Activated CD4-positive, alpha-beta T cell treated with anti-CD3 and anti-CD28 coated beads for 36 hours (primary cell): ENCODE data around the gene FAM107B. TPM values are rescaled to one million over a fixed set of nuclear protein-coding genes. Genes with fewer than 3 reads are reported as not detected.
A peak's percentile ranks its signal among the peaks of the same experiment; 100 is the strongest.

ENCODE experiments used
- ATAC-seq: fragments of 200-7000 bp; cut with Tn5 transposase; one replicate; pipeline ENCODE4 v1.10.0; 2021; ENCODE audit warnings: mild to moderate bottlenecking, moderate library complexity
- CTCF ChIA-PET: fragments of 350-600 bp; sonication (Branson Sonifier 250); formaldehyde crosslinking; loops from one replicate; lab custom pipeline; 2021; ENCODE audit warnings: antibody characterized with exemption; lab: Charles Lee
- POLR2A ChIA-PET: fragments of 350-600 bp; sonication (Branson Sonifier 250); formaldehyde crosslinking; loops from one replicate; lab custom pipeline; 2021; ENCODE audit warnings: antibody characterized with exemption, inconsistent platforms; lab: Charles Lee
- DNase-seq: peaks from one replicate; pipeline ENCODE4 v3.0.0-alpha.2; 2020
- H3K27ac Mint-ChIP-seq: one replicate; pipeline ENCODE4 v1.8.0; 2021; ENCODE audit warnings: mixed read lengths
- H3K27me3 Mint-ChIP-seq: one replicate; pipeline ENCODE4 v1.8.0; 2021; ENCODE audit warnings: mixed read lengths
- H3K36me3 Mint-ChIP-seq: one replicate; pipeline ENCODE4 v1.8.0; 2021; ENCODE audit warnings: low read depth, mixed read lengths
- H3K4me1 Mint-ChIP-seq: one replicate; pipeline ENCODE4 v1.8.0; 2021; ENCODE audit warnings: mixed read lengths
- H3K4me3 Mint-ChIP-seq: one replicate; pipeline ENCODE4 v1.8.0; 2021; ENCODE audit warnings: mild to moderate bottlenecking, moderate library complexity, mixed read lengths
- H3K9me3 Mint-ChIP-seq: one replicate; pipeline ENCODE4 v1.8.0; 2021; ENCODE audit warnings: low read depth, mixed read lengths
- intact Hi-C, 2 experiments: fragments of 100-400 bp; cut with DNase I in 1 of 2; cut with micrococcal nuclease in 1 of 2; formaldehyde crosslinking; loops; one replicate each; pipeline versions ENCODE4 v1.14.2 to v1.15.1; 2022 to 2024; cut with DNase I, micrococcal nuclease
- total RNA-seq, 2 experiments: library from RNA; stranded (reverse); gene quantifications; one replicate each; pipeline ENCODE4 v1.2.3, GENCODE V29; 2021

The FAM107B gene
- total RNA-seq, 2 experiments from 2014 or later = 126 to 148 TPM

DNA sequence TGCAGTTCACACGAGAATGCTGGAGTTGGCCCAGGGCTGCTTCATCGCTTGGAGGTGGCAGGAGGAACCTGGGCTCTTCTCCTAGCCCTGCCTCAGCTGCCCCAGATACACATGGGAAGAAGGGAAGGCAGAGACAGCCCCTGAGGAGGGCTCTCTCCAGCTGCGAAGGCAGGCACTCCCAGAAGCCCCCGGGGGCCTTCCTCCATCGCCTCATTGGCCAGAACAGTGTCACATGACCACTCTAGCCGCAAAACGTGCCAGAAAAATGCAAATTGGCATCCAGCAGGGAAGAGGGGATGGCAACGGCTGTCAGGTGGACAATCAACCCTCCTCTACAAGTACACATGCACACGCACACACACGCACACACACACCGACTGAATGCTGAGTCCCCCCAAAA, 226.2 kb downstream of the FAM107B start:
- ChIA-PET CTCF (interaction anchor here (0.6 to 2.0 kb wide), 4 partner anchors 10 to 41 kb away, joined by 3 to 10 read pairs (median 4); no protein-coding TSS in a partner anchor), POLR2A (no interaction called here)
- Mint-ChIP-seq H3K4me3 (no peak overlapping the region), H3K4me1 (peaks cover 83% of the 10 kb centered on the region), H3K36me3 (peaks cover 54% of the 10 kb centered on the region), H3K27ac (no peak overlapping the region), H3K27me3 (no peaks in the 10 kb centered on the region), H3K9me3 (no peaks in the 10 kb centered on the region)
- DNase-seq (no peak), ATAC-seq (no peak)
- intact Hi-C loops = no loop called here

DNA sequence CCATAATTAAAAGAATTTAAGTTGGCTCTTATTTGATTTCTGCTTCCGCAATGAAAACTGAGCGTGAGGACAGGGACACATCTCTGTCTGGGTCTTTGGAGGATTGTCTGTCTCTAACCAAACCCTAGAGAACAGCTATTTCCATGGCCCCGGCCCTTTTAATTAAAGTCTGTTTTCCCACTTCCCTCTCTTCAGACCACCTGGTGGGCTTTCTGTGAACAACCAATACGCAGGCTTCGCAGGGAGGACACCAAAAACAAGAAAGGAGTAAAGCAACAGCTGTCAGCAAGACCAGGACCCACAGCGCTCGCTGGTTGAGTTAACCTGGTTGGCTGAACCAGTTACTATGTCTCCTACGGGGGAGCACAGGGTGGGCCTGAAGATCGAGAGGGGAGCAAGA, 226.9 kb downstream of the FAM107B start:
- Mint-ChIP-seq H3K27ac (peak overlapping the region; percentile 28), H3K9me3 (no peaks in the 10 kb centered on the region), H3K36me3 (peaks cover 48% of the 10 kb centered on the region), H3K4me3 (no peak overlapping the region), H3K27me3 (no peaks in the 10 kb centered on the region), H3K4me1 (peaks cover 83% of the 10 kb centered on the region)
- intact Hi-C loops = no loop called here
- DNase-seq (no peak), ATAC-seq (no peak)
- ChIA-PET CTCF (interaction anchor here (0.6 to 2.0 kb wide), 4 partner anchors 10 to 40 kb away, joined by 3 to 10 read pairs (median 4); no protein-coding TSS in a partner anchor), POLR2A (no interaction called here)

DNA sequence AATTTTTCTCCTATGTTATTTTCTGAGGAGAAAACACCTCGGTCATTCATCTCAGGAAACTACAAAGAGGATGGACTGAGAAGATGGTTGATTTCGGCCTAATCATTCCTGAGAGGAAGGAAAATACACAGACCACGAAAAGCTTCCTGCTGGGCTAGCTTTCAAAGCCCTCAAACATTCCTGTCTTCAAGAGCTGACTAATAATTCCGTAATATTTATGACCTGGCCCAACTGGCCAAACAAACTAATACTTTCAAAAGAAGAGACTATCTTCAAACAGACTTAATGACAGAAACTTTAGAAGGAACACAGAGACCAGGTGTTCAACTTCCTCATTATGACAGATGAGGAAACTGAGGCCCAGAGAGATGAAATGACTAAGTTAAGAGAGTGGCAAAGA, 228.9 kb downstream of the FAM107B start:
- ChIA-PET CTCF (interaction anchor here (0.6 to 1.8 kb wide), 7 partner anchors 13 to 171 kb away, joined by 3 to 6 read pairs (median 3); no protein-coding TSS in a partner anchor), POLR2A (no interaction called here)
- Mint-ChIP-seq H3K27me3 (no peaks in the 10 kb centered on the region), H3K4me3 (no peak overlapping the region), H3K9me3 (no peaks in the 10 kb centered on the region), H3K27ac (peak overlapping the region; percentile 66), H3K4me1 (peaks cover 79% of the 10 kb centered on the region), H3K36me3 (peaks cover 50% of the 10 kb centered on the region)
- DNase-seq = no peak
- intact Hi-C loops = no loop called here
- no peak for ATAC-seq

DNA sequence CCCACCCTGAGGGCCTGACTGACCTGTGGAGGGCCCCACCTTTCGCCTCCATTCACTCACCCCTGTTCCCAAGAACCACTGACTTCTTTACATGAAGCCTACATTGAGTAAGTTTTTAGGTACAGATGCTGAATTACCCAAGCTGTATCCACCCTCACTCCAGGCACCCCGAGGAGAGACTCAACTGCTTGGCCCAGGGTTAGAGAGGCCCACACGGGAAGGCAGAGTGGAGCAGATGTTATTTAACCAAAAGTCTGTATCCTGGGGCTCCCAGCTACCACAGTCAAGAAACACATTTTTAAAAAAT, 230.8 kb downstream of the FAM107B start:
- no peaks in the 10 kb centered on the region for H3K27me3 Mint-ChIP-seq
- intact Hi-C loops = loop anchor here (1.0 to 5.0 kb wide), 4 partner anchors 45 to 347 kb away; partner anchors contain the start of genes CDNF (in 1 of the 2), HSPA14 (in 1 of the 2) and MSANTD7 (in 1 of the 2)
- peaks cover 80% of the 10 kb centered on the region for H3K4me1 Mint-ChIP-seq
- POLR2A ChIA-PET = interaction anchor here (0.6 to 1.9 kb wide), 2 partner anchors 198 to 358 kb away, joined by 3 to 12 read pairs; no protein-coding TSS in a partner anchor
- no peaks in the 10 kb centered on the region for H3K9me3 Mint-ChIP-seq
- peaks cover 44% of the 10 kb centered on the region for H3K36me3 Mint-ChIP-seq
- CTCF ChIA-PET = interaction anchor here (0.8 to 2.4 kb wide), 20 partner anchors 9 to 348 kb away, joined by 3 to 26 read pairs (median 7); partner anchors contain the start of genes CDNF, HSPA14 and MSANTD7
- ATAC-seq (peak; percentile 3), DNase-seq (no peak)
- H3K4me3 Mint-ChIP-seq = peak overlapping the region; percentile 62
- peak overlapping the region; percentile 90 for H3K27ac Mint-ChIP-seq

DNA sequence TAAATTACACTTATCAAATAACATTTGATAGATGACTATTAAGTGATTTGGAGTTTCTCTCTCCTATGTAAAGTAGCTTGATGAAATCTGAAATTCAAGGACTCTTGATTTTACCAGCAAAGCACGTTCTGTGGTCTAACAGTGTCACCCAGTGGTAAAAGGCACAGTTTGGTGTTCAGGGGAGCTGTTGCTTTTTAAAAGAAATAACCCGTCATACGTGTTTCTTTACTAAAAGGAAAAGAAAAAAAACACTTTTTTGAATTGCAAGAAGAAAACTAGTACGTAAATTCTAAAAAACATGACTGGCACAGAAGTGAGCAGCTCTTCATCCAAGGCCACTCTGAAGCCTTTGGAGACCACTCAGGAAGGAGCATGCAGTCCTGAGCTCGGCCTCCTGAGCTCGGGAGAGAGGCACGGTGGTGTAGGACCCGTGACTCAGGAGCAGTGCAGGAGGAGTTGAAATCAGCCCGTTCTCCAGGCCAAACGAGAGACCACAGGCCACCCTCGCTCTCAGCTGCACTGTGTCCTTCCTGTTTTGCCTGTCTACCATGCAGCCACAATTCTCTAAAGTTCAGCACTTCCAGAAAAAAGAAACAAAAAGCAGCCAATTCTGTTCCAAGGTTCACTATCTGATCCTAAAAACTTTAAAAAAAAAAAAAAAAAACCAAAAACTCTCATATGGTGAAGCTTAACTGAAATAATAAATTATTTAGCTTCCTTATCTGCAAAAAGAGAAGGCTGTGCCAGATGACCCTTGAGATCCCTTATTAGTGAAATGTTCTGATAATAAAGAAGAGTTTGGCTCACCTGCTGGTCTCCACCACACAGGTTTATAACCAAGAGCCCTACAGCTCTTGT, 231.4 kb downstream of the FAM107B start:
- Mint-ChIP-seq H3K36me3 (peaks cover 42% of the 10 kb centered on the region), H3K27me3 (no peaks in the 10 kb centered on the region), H3K9me3 (no peaks in the 10 kb centered on the region), H3K27ac (peak overlapping the region; percentile 90), H3K4me3 (peak overlapping the region; percentile 62), H3K4me1 (peaks cover 79% of the 10 kb centered on the region)
- peak; percentile 60 for DNase-seq
- peak; percentile 81 for ATAC-seq
- CTCF ChIA-PET = interaction anchor here (0.7 to 2.4 kb wide), 32 partner anchors 10 to 351 kb away, joined by 3 to 26 read pairs (median 4); partner anchors contain the start of genes CDNF, HSPA14 and MSANTD7
- intact Hi-C loops = loop anchor here (1.0 to 5.0 kb wide), 4 partner anchors 44 to 346 kb away; partner anchors contain the start of genes CDNF (in 1 of the 2), HSPA14 (in 1 of the 2) and MSANTD7 (in 1 of the 2)
- POLR2A ChIA-PET = interaction anchor here (0.6 to 1.9 kb wide), 4 partner anchors 51 to 357 kb away, joined by 3 to 12 read pairs (median 3); no protein-coding TSS in a partner anchor

DNA sequence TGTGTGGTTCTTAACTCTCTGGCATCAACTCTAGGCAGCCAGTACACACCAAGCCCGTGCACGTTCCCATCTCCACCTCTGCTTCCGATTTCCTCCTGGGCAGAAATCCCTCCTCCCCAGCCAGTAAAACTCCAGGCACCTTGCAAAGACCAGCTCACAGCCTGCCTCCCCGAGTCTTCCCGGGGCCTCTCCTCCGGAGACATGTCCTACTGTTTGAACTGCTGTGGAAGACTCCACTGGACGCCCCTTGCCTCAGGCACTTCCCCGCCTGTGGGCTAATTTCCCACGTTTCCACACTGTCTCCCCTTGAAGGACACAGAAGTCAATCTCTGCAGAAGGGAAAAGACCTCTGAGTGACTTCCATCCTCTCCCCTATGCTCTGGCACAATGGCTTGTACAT, 233.3 kb downstream of the FAM107B start:
- H3K27ac Mint-ChIP-seq = peak overlapping the region; percentile 67
- ChIA-PET POLR2A (no interaction called here), CTCF (interaction anchor here (0.6 to 1.1 kb wide), 5 partner anchors 18 to 179 kb away, joined by 3 to 6 read pairs (median 3); no protein-coding TSS in a partner anchor)
- H3K4me3 Mint-ChIP-seq = no peak overlapping the region
- no peaks in the 10 kb centered on the region for H3K27me3 Mint-ChIP-seq
- peaks cover 73% of the 10 kb centered on the region for H3K4me1 Mint-ChIP-seq
- DNase-seq (no peak), ATAC-seq (no peak)
- no peaks in the 10 kb centered on the region for H3K9me3 Mint-ChIP-seq
- peaks cover 35% of the 10 kb centered on the region for H3K36me3 Mint-ChIP-seq
- intact Hi-C loops = loop anchor here (5.0 kb wide), 2 partner anchors 296 to 344 kb away; partner anchors contain the start of genes CDNF (in 1 of the 2), HSPA14 (in 1 of the 2) and MSANTD7 (in 1 of the 2)

DNA sequence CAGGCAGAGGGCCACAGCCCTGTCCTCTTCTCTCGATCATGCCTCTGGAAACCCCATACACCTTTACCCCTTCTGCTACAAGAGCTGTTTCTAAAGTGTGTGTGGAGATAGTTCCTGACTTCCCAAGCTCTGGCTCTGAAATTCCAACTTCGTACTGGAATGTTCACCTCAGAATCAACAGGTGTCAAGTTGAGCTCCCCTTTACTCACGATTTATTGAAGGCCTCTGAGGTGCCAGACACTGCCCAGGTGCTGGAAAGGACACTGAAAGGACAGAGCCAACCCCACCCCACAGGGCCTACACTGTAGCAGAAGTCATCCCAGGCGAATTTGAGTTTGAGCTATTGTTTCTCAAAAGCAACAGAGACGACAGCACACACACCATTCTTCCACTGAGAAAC, 234.1 kb downstream of the FAM107B start:
- peaks cover 72% of the 10 kb centered on the region for H3K4me1 Mint-ChIP-seq
- ChIA-PET CTCF (interaction anchor here (0.7 to 1.2 kb wide), 4 partner anchors 9 to 278 kb away, joined by 3 to 4 read pairs (median 3); no protein-coding TSS in a partner anchor), POLR2A (interaction anchor here (0.6 kb wide), 1 partner anchor 59 kb away, joined by 4 read pairs; no protein-coding TSS in a partner anchor)
- H3K9me3 Mint-ChIP-seq = no peaks in the 10 kb centered on the region
- peaks cover 34% of the 10 kb centered on the region for H3K36me3 Mint-ChIP-seq
- no peaks in the 10 kb centered on the region for H3K27me3 Mint-ChIP-seq
- H3K4me3 Mint-ChIP-seq = no peak overlapping the region
- DNase-seq (no peak), ATAC-seq (no peak)
- H3K27ac Mint-ChIP-seq = peak overlapping the region; percentile 67
- intact Hi-C loops = loop anchor here (5.0 kb wide), 2 partner anchors 297 to 343 kb away; partner anchors contain the start of genes CDNF (in 1 of the 2), HSPA14 (in 1 of the 2) and MSANTD7 (in 1 of the 2)

DNA sequence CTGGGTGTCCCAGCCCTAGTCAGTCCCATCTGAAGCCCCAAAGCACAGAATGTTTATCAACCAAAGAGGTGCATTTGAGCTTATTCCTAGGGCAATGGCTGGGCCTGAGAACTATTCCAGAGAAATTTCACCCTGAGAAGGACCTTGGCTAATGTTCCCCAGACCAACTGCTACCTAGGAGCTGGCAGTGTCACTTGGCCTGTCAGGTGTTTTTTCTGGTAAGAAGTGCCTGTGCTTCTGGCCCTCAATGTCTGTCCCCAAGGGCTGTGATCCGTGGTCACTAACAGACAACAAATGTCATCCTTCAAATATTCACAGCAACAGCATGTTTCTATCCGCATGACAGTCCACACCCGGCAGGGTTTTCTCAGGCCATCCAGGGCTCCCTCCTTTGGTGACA, 234.6 kb downstream of the FAM107B start:
- peaks cover 39% of the 10 kb centered on the region for H3K36me3 Mint-ChIP-seq

DNA sequence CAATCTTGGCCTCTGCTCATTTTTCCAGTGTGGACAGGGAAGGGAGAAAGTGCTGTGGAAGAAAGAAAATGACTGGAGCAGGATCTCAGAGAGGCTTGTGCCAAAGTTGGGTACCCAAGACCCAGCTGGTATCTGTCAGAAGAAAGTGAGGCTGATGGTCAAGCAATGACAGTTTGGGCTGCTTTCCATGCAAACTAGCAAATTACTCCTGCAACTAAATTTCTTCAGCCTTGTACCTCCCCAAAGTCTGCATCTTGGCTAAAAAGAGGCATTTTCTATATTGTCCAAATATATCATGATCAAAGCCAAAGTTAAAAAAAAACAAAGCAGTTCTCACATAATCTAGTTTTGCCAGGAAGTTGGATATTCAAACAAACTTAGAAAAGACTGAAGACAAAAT, 235.5 kb downstream of the FAM107B start:
- Mint-ChIP-seq H3K4me1 (peaks cover 73% of the 10 kb centered on the region), H3K36me3 (peaks cover 45% of the 10 kb centered on the region), H3K9me3 (no peaks in the 10 kb centered on the region), H3K27ac (peak overlapping the region; percentile 16), H3K27me3 (no peaks in the 10 kb centered on the region), H3K4me3 (no peak overlapping the region)
- CTCF ChIA-PET = interaction anchor here (2.1 to 2.3 kb wide), 2 partner anchors 10 to 11 kb away, joined by 5 to 10 read pairs; no protein-coding TSS in a partner anchor
- DNase-seq (no peak), ATAC-seq (no peak)
- POLR2A ChIA-PET = no interaction called here
- intact Hi-C loops = no loop called here

More for the DNA sequence above, 234.6 kb downstream of the FAM107B start:
- peak overlapping the region; percentile 67 for H3K27ac Mint-ChIP-seq
- H3K27me3 Mint-ChIP-seq = no peaks in the 10 kb centered on the region
- DNase-seq (no peak), ATAC-seq (no peak)
- intact Hi-C loops = loop anchor here (5.0 kb wide), 2 partner anchors 297 to 343 kb away; partner anchors contain the start of genes CDNF (in 1 of the 2), HSPA14 (in 1 of the 2) and MSANTD7 (in 1 of the 2)
- no peak overlapping the region for H3K4me3 Mint-ChIP-seq
- POLR2A ChIA-PET = interaction anchor here (0.6 kb wide), 1 partner anchor 60 kb away, joined by 4 read pairs; no protein-coding TSS in a partner anchor
- H3K4me1 Mint-ChIP-seq = peaks cover 73% of the 10 kb centered on the region
- no peaks in the 10 kb centered on the region for H3K9me3 Mint-ChIP-seq
- CTCF ChIA-PET = interaction anchor here (0.7 to 1.2 kb wide), 3 partner anchors 9 to 278 kb away, joined by 3 to 4 read pairs (median 3); no protein-coding TSS in a partner anchor

DNA sequence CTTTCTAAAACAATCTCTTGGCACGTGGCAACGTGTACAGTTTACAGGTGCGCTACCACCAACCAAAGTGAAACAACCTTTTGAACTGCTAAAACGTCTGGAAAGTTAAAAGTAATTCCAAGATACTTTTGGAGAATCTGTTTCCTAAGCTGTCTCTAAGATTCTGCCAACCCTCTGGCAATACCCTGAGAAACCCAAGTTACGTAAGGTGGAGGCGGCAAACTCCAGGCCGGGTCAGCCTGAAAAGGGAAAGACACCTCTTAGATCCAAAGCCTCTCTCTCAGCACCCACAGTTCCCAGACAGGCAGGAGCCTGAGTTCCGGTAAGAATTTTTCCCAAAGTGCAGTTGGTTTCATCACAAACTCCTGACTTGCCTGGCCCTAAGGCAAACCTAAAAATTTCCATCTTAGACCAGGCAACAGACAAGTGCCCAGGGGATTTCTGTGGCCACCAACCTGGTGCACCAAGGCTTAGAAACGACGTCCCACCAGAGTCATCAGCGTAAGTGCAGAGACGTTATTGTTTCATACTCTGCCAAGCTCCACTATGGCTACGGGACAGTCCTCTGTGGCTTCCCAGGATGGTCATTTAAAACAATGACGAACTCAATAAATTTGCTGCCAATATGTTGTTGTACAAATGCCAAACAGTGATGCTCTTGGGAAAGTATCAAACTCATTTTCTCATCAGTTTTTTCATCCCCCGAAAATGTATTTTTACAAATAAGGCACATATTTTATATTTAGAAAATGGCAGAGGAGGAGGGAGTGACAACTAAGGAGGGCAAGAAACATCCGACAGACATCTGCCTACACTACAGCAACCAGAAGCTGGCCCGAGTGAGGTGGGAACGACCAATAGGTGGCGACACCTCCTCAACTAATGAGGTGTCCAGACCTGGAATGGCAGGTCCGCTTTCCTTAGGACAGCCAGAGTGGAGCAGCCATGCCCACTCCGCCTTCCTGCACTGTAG, 238.2 kb downstream of the FAM107B start:
- peak; percentile 37 for ATAC-seq
- H3K36me3 Mint-ChIP-seq = peaks cover 52% of the 10 kb centered on the region
- CTCF ChIA-PET = interaction anchor here (0.6 to 2.5 kb wide), 27 partner anchors 8 to 342 kb away, joined by 3 to 16 read pairs (median 4); partner anchors contain the start of genes CDNF, HSPA14, MSANTD7 and SUV39H2
- H3K4me1 Mint-ChIP-seq = peaks cover 79% of the 10 kb centered on the region
- intact Hi-C loops = loop anchor here in 1 of 2 experiments (2.0 kb wide), 1 partner anchor 286 kb away; no protein-coding TSS in a partner anchor
- no peaks in the 10 kb centered on the region for H3K9me3 Mint-ChIP-seq
- no peak overlapping the region for H3K27ac Mint-ChIP-seq
- H3K27me3 Mint-ChIP-seq = no peaks in the 10 kb centered on the region
- POLR2A ChIA-PET = interaction anchor here (0.7 kb wide), 1 partner anchor 301 kb away, joined by 3 read pairs; the partner anchor contains the start of genes CDNF, HSPA14 and MSANTD7
- peak; percentile 74 for DNase-seq
- no peak overlapping the region for H3K4me3 Mint-ChIP-seq
